ENCODE measurements around the gene MCM5.
"Not testable (repeated sequence)": the region's sequence is repeated elsewhere in the genome, so short reads cannot be mapped to it uniquely, and the experiment has no call there.

MCM5 gene

GRCh38 chr22:35471566-35471965 is 71.6 kb downstream of the MCM5 start:
- not testable (repeated sequence) for DNase-seq (ENCODE audit: low read depth in 2 of 2, low spot score in 1 of 2)

DNA sequence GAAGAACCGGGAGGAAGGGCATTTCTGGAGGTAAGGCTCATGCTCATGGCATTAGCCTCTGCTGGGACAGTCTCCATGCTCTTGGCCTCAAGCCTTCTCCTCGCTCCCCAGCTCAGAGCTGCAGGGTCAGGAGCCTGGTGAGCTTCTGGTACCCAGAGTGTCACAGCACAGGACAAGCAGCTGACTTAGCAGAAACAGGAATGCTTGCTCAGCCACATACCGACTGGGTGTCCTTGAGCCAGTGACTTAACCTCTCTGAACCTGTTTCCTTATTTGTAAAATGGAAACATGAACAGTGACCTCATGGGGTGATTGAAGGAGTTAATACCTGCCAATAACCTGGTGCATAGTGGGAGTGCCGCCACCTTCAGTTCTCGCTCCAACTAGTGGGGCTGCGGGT is 72.5 kb downstream of the MCM5 start:
- DNase-seq (ENCODE audit: low read depth in 2 of 2, low spot score in 1 of 2), result no peak

- no peak for DNase-seq (ENCODE audit: low read depth in 2 of 2, low spot score in 1 of 2)
Measured at GRCh38 chr22:35473971-35474370, 74.0 kb downstream of the MCM5 start.

Data from stimulated activated CD8-positive, alpha-beta memory T cell treated with anti-CD3 and anti-CD28 coated beads, Interleukin-4, amount 100 ng/mL, for 4 hours (primary cell).